Measurements from ENCODE around the gene PDE1C.

PDE1C gene

DNA sequence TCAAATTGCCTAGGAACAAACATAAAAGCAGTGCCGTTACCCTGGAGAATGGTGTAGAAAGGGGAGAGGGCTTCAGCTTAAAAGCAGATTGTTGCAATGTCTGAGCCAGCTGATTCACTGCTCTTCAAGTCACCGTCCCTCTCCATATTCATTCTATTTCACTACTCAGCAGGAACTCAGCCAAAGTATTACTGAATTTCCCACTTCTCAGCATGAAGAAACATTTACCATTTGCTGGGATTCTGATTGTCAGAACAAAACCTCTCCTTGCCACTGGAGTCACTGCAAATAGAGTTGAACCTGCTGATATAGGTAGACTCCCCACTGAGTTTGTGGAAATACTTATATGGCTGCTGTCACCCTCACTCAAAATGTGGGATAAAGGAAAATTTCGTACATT is 311.5 kb downstream of the PDE1C start:
- DNase-seq = no peak

DNA sequence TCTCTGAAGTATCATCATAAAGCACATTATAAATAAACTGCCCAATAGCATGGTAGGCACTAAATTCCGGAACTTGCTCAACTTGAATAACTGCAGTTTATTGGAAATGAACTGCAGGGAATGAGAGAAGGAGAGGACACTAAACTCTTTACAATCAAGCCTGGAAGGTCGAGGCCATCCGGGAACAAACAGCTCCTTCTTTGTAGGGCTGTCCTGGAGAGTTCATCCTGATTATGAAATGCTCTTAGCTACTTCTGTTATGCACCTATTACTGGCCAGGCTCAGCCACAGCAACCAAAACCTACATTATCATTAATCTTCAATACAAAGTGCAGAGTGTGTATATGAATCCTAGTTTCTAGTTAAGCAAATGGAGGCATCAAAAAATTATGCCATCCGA is 318.5 kb downstream of the PDE1C start:
- DNase-seq = no peak

DNA sequence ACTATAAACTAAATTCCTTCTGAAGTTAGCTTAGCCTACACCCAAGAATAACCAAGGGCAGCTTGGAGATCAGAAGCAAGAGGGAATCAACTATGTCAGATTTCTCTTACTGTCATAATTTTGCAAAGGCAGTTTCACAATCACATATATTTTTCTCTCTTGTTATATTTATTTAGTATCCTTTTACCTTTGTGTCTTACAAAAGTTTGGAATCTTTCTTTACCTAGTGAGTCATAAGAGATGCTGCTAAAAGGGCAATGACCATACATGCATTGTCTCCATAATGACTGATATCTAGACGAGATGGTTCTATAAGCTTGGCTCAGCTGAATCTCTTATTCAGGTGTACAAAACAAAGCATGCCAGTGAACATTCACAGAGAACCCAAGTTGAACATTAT is 322.1 kb downstream of the PDE1C start:
- no peak for DNase-seq

DNA sequence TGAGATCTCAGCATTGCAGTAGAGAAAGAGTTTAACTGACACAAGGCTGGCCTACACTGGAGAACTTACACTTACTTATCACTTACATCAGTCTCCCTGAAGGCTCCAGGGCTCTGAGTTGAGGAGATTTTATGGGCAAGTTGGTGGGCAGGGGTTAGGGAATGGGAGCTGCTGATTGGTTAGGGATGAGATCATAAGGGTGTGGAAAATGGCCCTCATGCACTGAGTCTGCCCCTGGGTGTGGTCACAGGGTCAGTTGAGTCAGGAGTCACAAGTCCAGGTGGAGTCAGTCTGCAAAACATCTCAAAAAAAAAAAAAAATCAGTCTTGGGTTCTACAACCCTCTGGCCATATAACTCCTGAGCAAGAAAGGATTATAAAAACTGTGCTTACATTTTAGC is 322.7 kb downstream of the PDE1C start:
- DNase-seq = no peak

DNA sequence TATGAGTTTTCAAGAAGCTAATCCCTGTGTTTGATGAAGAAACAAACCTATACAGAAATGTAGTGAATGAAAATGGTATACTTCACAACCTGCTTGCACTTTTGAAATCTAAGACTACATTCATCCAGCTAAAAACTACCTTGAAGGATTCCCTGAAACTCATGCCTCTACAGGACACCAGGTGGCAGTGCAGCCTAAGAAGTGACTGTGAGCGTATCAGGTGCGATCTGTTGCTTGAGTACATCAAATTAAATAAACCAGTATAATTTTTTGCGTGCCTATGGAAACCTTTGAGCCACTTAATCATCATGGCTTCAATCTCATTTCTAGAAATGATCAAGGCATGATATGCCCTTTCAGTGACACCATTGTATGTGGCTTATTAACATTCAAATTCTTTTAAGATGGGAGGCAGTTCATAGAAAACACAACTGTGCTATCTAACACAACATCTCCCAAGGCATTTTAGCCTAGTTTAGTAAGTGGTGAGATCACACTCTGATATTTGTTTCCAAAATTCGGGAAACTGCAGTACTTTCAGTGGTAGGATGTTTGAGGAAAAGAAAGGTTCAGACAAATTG is 325.8 kb downstream of the PDE1C start:
- no peak for DNase-seq

DNA sequence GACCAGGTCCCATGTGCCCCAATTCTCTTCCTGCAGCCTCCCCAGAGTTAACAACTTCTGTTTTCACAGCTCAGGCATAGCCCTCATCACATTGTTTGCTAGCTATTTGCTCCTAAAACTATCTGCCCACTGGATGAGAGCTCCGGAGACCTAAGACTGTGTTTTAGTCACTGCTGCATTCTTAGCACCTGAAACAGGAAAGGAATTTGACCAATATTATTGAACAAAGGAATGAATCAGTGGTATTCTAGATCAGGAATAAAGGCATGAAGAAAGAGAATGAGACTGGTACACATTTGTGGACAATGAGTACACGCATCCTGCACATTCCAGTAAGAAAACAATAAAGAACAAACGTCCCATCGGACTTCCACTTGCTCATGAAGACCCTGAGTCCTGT is 328.4 kb downstream of the PDE1C start:
- no peak for DNase-seq

DNA sequence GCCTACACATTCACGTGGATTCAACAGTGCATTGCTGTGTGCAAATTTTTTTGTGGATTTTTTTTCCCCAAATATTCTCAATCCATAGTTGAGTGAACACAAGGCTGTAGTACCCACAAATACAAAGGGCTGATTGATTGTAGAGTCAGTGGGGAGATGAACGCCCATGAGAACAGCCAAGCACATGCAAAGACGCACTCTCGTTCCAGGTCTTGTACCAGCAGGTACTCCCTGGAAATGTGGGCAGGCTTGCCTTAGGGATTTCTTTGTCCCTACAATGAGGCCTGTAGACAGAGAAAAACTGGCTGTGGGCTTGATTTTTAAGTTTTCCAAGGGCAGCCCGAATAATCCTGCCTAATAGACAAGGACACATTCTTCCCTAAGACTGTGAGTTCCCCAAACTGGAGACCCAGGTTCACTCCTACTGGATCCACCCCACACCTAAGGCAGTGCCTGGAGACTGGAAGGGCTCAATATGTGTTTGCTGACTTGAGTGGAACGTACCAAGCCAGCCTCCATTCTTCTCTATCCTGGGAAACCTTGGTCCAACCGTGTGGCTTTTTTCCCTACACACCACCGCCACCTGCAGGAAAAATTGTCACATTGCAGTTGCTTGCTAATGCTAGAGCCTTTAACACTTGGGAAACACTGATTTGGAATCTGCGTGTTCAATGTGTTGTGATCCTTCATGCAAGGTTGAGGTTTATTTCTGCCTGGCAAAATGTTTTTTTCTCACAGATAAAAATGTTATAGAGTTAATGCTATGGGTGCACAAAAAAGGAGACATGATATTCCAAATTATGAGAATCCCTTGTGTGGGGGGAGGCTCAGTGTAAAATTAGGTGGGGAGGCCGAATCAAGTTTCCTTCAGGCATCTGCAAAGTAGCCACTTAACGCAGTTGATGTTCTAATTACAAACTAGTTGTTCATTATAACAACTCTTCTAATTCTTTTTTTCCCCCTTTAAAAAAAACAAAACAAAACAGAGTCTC is 333.9 kb downstream of the PDE1C start:
- DNase-seq = no peak

DNA sequence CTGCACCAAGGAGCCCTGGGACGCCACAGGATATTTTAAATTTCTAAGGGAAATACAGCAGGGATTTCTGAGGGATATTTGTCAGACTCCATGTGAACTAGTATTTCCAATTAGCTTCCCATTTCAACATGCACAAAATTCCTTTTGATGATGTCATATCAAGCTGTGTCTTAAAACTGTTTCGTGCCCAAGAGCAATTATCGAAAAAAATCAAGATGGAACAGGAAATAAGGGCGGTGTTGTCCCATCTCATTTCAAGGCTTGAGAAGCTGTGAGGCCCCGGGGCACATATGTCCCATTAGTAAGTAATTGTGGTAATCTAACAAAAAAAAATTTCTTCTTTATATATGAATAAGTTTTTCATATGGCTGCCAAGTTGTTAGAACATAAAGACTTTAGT is 335.8 kb downstream of the PDE1C start:
- no peak for DNase-seq

DNA sequence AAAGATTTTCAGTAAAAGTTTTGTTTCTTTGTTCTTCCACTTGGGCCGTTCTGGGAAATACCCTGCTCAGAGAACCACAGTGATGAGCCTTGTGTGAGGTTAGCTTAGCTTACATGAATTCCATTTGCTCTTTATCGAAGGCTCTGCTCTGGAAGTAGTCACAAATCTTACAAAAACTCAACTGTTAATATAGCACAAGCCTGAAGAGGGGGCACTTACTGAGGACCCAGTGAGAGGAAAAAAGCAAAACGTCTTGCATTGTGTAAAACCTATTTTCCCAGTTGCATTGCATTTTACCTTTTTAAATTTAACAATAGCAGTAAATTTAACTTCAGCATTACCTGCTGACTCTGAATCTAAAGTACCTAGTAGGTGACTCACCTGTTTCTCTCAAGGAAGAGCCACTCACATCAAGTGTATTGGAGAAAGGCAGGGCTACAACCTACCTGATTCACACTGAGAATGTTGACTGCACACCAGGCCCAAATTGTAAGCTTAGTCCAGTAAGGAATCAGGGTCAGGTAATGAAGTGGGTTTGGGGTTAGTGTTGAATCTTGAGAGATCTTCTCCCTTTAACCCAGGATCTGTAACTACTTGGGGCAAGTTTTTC is 340.9 kb downstream of the PDE1C start:
- no peak for DNase-seq

DNA sequence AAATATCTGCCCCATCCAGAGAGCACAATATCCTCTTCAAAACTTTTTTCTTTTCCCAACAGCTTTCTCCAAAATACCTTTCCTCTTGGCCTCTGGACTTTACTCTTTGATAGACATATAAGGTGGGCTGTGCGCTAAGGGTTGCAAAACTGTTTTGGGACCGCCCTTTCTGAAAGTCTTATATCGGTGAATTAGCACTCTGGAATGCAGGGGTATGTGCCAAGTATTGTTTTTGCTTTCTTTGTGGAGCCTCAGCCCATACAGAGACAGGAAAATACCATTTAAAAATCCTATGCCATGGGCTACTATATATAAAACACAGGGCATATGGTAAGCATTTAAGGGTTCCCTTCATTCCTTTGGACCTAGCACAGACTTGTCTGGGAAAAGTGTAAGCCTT is 345.5 kb downstream of the PDE1C start:
- no peak for DNase-seq

DNA sequence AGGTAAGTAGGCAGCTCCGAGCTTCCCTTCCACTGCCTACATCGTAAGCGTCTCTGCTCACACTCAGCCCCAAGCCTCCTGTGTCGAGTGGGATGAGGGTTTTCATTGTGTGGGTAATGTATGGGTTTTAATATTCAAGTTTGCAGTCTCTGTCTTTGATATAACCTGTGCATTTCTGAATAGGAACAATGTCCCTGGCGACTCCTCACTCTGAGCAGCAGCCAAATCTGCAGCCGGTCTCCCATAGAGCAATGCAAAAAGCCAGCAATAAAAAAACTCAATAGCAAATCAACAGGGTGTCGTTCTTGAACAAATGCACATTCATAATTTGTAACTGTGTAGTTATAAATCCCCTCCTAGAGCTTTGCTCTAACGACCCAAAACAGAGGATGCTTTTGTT is 349.8 kb downstream of the PDE1C start:
- no peak for DNase-seq

DNA sequence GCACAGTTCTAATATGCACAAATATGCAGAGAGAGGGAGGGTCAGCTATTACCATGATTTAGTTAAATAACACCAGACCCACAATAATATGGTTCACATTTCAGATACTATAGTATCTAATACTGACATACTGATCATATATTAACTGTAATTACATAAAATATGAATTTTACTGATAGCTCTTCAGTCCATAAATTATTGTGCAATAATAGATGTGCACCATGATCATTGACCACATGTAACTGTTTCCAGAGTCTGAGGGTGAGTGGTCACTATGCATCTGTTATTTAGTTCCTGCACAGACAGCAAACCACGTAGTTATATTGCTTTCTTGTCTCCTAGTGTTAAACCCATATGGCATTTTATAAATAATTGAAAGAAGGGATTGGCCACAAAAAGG is 353.9 kb downstream of the PDE1C start:
- no peak for DNase-seq

DNA sequence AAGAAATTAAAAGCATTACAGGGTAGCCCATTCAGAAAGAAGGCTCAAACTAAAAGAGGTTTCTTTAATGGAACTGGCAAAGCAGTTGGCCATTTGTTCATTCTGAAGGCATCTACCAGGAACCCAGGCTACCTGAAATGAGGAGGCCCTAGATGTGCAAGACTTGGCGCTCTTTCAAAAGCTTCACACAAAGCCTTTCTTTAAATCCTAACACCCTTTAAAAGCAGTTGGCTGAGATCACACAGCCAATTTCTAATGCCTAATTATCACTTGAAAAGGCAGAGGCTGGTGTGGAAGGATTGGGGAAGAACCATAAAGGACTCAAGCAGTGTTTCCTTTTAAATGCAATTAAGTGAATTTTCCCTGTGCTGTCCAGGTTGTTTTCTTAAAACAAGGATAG is 360.0 kb downstream of the PDE1C start:
- no peak for DNase-seq

DNA sequence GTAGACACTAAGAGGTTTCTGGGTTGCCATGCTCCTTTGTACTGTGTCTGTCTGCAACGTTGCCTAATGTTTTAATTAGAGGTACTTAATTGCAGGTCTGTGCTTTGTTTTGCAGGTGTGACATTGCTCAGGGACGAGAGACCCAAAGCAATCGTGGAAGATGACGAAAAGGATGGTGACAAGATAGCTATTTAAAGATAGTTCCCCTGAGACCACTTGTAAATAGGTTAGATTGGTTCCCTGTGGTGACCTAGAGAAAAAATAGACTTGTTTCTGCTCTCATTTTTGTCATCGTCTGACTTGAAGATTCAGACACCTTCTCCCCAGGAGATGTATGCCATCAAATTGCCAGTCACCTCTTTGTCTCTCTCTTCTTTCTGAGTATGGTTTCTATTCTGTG is 363.1 kb downstream of the PDE1C start:
- DNase-seq = no peak

DNA sequence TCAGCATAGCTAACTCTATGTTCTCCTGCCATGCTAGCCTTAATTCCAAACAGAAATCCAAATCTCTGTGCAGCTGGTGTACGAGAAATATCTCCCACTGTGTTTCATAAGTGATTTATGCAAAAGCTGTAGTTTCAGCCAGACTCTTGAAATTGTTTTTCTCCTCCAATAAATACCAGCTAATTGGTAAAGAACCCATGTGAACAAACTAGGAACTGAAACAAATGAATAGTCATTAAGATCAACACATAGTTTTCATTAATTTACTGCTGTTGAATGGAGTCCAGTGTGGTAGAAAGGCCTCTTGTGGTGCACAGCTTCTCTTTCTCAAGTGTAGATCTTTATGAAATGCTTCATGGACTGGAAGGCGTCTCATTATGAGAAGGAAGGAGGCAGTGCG is 364.8 kb downstream of the PDE1C start:
- DNase-seq = no peak

DNA sequence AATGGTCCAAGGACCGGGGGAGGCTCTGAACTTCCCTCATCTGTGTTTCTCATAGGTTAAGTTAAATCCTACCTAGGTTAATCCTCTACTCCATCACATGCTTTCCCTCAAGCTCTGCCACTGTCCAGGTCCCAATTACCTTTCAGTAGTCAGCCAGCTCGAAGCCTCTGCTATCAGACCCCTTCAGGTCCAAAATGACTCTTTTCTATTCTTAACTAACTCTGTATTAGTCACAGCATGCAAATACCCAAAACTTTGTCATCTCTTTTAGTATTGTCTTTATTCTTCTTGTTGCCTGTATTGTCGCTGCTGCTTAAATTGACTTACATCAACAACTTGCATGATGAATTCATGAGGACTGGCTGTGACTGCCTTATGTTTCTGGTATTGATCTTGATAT is 367.9 kb downstream of the PDE1C start:
- DNase-seq = no peak

Measured in activated CD4-positive, alpha-beta T cell treated with anti-CD3 and anti-CD28 coated beads for 1 hour (primary cell).